Natural killer cell (primary cell): ENCODE data around the gene EHHADH. TPM values are rescaled to one million over a fixed set of nuclear protein-coding genes. Genes with fewer than 3 reads are reported as not detected.

ENCODE experiments used
- ATAC-seq, 3 donors: fragments of 150-1000 bp in 2 of 3; fragments of 200-7000 bp in 1 of 3; cut with Tn5 transposase; 1 replicate in 1 of 3; 2 replicates in 2 of 3; pipeline ENCODE4 v1.10.0; 2021; ENCODE audit warnings: mild to moderate bottlenecking in 2 of 3, moderate library complexity in 2 of 3
- DNase-seq, 2 donors: peaks; one replicate each; pipeline versions ENCODE4 v3.0.0 to v3.0.0-alpha.2; 2013 to 2021; ENCODE audit warnings: mixed read lengths in 1 of 2
- H3K27ac ChIP-seq: one replicate; pipeline ENCODE4 v1.5.1; 2013; ENCODE audit warnings: mild to moderate bottlenecking, low read length
- H3K27me3 ChIP-seq: one replicate; pipeline ENCODE4 v1.6.1; 2013; ENCODE audit warnings: low read length; ENCODE audit not compliant: control insufficient read depth, insufficient read depth
- H3K36me3 ChIP-seq: one replicate; pipeline ENCODE4 v1.6.1; 2013; ENCODE audit warnings: low read length; ENCODE audit not compliant: control insufficient read depth, insufficient read depth
- H3K4me1 ChIP-seq: one replicate; pipeline ENCODE4 v1.6.1; 2013; ENCODE audit warnings: low read length; ENCODE audit not compliant: control insufficient read depth, insufficient read depth
- H3K4me3 ChIP-seq: one replicate; pipeline ENCODE4 v1.5.1; 2013; ENCODE audit warnings: low read length
- H3K9me3 ChIP-seq: one replicate; pipeline ENCODE4 v1.6.1; 2013; ENCODE audit warnings: low read length; ENCODE audit not compliant: control insufficient read depth, insufficient read depth
- H3K27ac Mint-ChIP-seq, 2 donors: one replicate each; pipeline ENCODE4 v1.8.0; 2022; ENCODE audit warnings: mild to moderate bottlenecking in 2 of 2, mixed read lengths in 2 of 2, moderate library complexity in 1 of 2
- H3K27me3 Mint-ChIP-seq, 2 donors: one replicate each; pipeline ENCODE4 v1.8.0; 2022; ENCODE audit warnings: low read depth in 2 of 2, mixed read lengths in 2 of 2
- H3K36me3 Mint-ChIP-seq: one replicate; pipeline ENCODE4 v1.8.0; 2022; ENCODE audit warnings: mixed read lengths
- H3K4me1 Mint-ChIP-seq, 2 donors: one replicate each; pipeline ENCODE4 v1.8.0; 2022; ENCODE audit warnings: mixed read lengths in 2 of 2
- H3K4me3 Mint-ChIP-seq: one replicate; pipeline ENCODE4 v1.8.0; 2022; ENCODE audit warnings: mild to moderate bottlenecking, moderate library complexity, mixed read lengths
- H3K9me3 Mint-ChIP-seq, 2 donors: one replicate each; pipeline ENCODE4 v1.8.0; 2022; ENCODE audit warnings: mixed read lengths in 2 of 2
- CTCF ChIP-seq: fragments of 200-600 bp; IDR thresholded peaks from one replicate; pipeline ENCODE4 v1.8.0; 2022; ENCODE audit warnings: antibody characterized with exemption
- WGBS: methylation state at CpG from one replicate; pipeline ENCODE4 v1.1.7; 2013; ENCODE audit warnings: missing lambda C conversion rate; ENCODE audit not compliant: insufficient coverage; 5-methylcytosine and 5-hydroxymethylcytosine counted together
- intact Hi-C: fragments of 100-400 bp; cut with micrococcal nuclease; formaldehyde crosslinking; loops from one replicate; pipeline ENCODE4 v1.14.2; 2022
- total RNA-seq, 4 donors: library from RNA; stranded (reverse); fragments of 120-200 nt in 1 of 4; gene quantifications; one replicate each; pipeline versions ENCODE4 v1.2.3 to v1.2.4, GENCODE V29; 2013 to 2022

Gene EHHADH
- total RNA-seq, 3 donors from 2014 or later (not counting 1 experiment from before 2014, with no cell fraction given), result 0.58 to 1.1 (median 0.64) TPM

DNA sequence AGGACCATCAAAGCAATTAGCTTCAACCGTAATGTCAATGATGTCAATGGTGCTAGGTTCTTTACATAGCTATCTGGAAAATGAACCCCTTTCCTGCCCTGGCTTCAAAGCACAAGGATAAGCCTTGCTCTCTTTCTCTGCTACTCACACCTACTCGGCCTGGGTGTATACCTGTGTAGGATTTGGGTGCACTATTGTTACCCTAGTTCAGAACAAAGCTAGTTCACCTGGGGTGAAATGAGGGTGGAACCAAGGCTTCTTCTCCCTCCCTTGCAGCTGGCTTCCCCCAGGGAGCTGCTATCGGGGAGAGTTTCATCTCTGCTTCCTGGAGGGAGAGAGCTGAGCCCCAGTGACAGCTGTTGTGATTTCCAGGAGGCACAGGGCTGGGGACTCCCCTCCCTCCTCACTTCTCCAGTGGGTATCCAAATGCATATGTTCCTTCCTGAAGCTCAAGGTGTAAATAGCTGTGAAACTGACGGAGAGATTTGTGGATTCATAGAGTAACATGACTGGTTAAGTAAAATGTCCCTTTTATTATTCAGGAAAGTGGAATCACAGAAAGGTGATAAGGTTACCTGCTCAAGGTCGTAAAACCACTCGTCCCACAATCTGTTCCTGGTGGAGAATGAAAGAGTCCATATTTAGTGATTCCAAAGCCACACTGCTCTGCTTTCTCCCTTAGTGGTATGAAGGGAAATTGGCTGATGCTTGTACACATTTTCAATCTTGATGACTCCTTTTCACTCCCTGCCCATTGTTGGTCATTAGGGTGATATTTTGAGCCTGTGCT is 89.2 kb downstream of the EHHADH start:
- Histone ChIP-seq H3K36me3 (no peaks in the 10 kb centered on the region), H3K4me3 (no peak overlapping the region), H3K4me1 (no peaks in the 10 kb centered on the region), H3K27ac (no peak overlapping the region), H3K27me3 (no peaks in the 10 kb centered on the region), H3K9me3 (no peaks in the 10 kb centered on the region)
- no peak overlapping the region for H3K4me3 Mint-ChIP-seq
- no peak for TF ChIP-seq CTCF
- H3K27me3 Mint-ChIP-seq, result peaks cover 7 to 30% of the 10 kb centered on the region in 2 donors
- DNase-seq (no peak), ATAC-seq (no peak)
- no peak overlapping the region for H3K27ac Mint-ChIP-seq
- WGBS, result 86% methylated on average over 5 of the region's 6 CpGs
- no peaks in the 10 kb centered on the region for H3K9me3 Mint-ChIP-seq
- intact Hi-C loops, result no loop called here
- no peaks in the 10 kb centered on the region for H3K36me3 Mint-ChIP-seq
- no peaks in the 10 kb centered on the region for H3K4me1 Mint-ChIP-seq

- H3K27me3 Mint-ChIP-seq, result peaks cover 13 to 43% of the 10 kb centered on the region in 2 donors
- no peak overlapping the region for H3K4me3 Mint-ChIP-seq
- H3K9me3 ChIP-seq, result no peaks in the 10 kb centered on the region
- no peak overlapping the region for H3K27ac Mint-ChIP-seq
- no peaks in the 10 kb centered on the region for H3K27me3 ChIP-seq
- 87% methylated on average over 8 of the region's 8 CpGs for WGBS
- intact Hi-C loops, result no loop called here
- no peaks in the 10 kb centered on the region for H3K9me3 Mint-ChIP-seq
- H3K36me3 Mint-ChIP-seq, result no peaks in the 10 kb centered on the region
- no peak overlapping the region for H3K27ac ChIP-seq
- DNase-seq (no peak), ATAC-seq (no peak)
- no peak for TF ChIP-seq CTCF
- no peak overlapping the region for H3K4me3 ChIP-seq
- H3K36me3 ChIP-seq, result no peaks in the 10 kb centered on the region
- no peaks in the 10 kb centered on the region for H3K4me1 Mint-ChIP-seq
- no peaks in the 10 kb centered on the region for H3K4me1 ChIP-seq
Measured at GRCh38 chr3:185162634-185163033, 91.2 kb downstream of the EHHADH start.

DNA sequence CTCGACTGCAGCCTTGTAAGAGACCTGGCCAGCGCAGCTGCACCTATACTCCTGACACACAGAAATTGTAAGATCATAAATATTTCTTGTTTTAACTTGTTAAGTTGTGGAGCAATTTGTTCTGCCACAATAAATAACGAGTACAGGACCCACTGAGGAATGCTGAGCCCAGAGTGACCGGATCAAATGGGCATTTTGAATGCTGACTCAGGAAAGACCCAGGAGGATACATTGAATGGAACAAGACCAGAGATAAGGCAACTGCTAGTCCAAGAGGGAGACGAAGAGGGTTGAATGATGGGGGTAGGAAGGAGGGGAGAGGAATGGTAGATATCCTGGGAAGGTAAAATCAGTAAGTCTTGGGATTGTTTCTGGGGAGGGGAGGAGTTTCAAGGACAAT is 92.1 kb downstream of the EHHADH start:
- Histone ChIP-seq H3K4me1 (no peaks in the 10 kb centered on the region), H3K36me3 (no peaks in the 10 kb centered on the region), H3K4me3 (no peak overlapping the region), H3K27ac (no peak overlapping the region), H3K9me3 (no peaks in the 10 kb centered on the region), H3K27me3 (no peaks in the 10 kb centered on the region)
- no peak for TF ChIP-seq CTCF
- no peaks in the 10 kb centered on the region for H3K36me3 Mint-ChIP-seq
- no peak for DNase-seq
- no peak overlapping the region for H3K27ac Mint-ChIP-seq
- intact Hi-C loops, result no loop called here
- H3K9me3 Mint-ChIP-seq, result no peaks in the 10 kb centered on the region
- peaks cover 17 to 51% of the 10 kb centered on the region in 2 donors for H3K27me3 Mint-ChIP-seq
- H3K4me1 Mint-ChIP-seq, result no peaks in the 10 kb centered on the region
- ATAC-seq, result no peak
- 74% methylated on average over 4 of the region's 5 CpGs for WGBS
- no peak overlapping the region for H3K4me3 Mint-ChIP-seq

DNA sequence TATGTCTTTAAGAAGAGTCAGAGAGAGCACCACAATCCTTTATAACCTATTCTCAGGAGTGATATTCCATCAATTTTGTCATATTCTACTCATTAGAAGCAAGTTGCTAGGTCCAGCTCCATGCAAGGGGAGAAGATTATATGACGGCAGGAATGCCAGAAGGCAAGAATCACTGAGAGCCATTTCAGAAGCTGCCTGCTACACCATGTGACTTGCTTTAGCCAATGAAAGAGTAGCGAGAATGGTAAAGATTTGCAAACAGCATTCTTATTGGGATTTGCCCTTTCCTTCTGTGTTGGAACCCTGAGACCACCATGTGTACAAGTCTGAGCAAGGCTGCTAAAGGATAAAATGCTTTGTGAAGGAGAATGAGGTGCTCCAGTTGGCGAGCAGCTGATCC is 96.5 kb downstream of the EHHADH start:
- Histone ChIP-seq H3K27me3 (peaks cover 3% of the 10 kb centered on the region), H3K36me3 (no peaks in the 10 kb centered on the region), H3K4me1 (peaks cover 8% of the 10 kb centered on the region), H3K4me3 (no peak overlapping the region), H3K9me3 (no peaks in the 10 kb centered on the region), H3K27ac (no peak overlapping the region)
- no peak for ATAC-seq
- H3K4me3 Mint-ChIP-seq, result no peak overlapping the region
- no peak overlapping the region for H3K27ac Mint-ChIP-seq
- intact Hi-C loops, result no loop called here
- no peaks in the 10 kb centered on the region for H3K36me3 Mint-ChIP-seq
- TF ChIP-seq CTCF, result no peak
- peaks cover 16 to 45% of the 10 kb centered on the region in 2 donors for H3K27me3 Mint-ChIP-seq
- 89% methylated on average over 3 of the region's 3 CpGs for WGBS
- H3K9me3 Mint-ChIP-seq, result no peaks in the 10 kb centered on the region
- no peaks in the 10 kb centered on the region for H3K4me1 Mint-ChIP-seq
- no peak for DNase-seq
